SJCRH30 (cell line): ENCODE data around the gene TPPP3. TPM values are rescaled to one million over a fixed set of nuclear protein-coding genes. Genes with fewer than 3 reads are reported as not detected.

ENCODE experiments used
- DNase-seq, 2 experiments: peaks; one replicate each; pipeline ENCODE4 v3.0.0-alpha.2; 2015 to 2020
- H3K27ac ChIP-seq: fragments of 250-450 bp; sonication (Bioruptor Pico); 2 replicates; pipeline ENCODE4 v1.5.1; 2020; ENCODE audit warnings: mild to moderate bottlenecking, moderate library complexity
- H3K27me3 ChIP-seq: fragments of 250-450 bp; sonication (Bioruptor Pico); 2 replicates; pipeline ENCODE4 v1.5.1; 2020; ENCODE audit warnings: mild to moderate bottlenecking, moderate library complexity
- H3K36me3 ChIP-seq: fragments of 250-450 bp; sonication (Bioruptor Pico); 2 replicates; pipeline ENCODE4 v1.5.1; 2020; ENCODE audit warnings: mild to moderate bottlenecking, moderate library complexity
- H3K4me1 ChIP-seq: fragments of 250-450 bp; sonication (Bioruptor Pico); 2 replicates; pipeline ENCODE4 v1.5.1; 2020; ENCODE audit warnings: mild to moderate bottlenecking, moderate library complexity
- H3K4me3 ChIP-seq: fragments of 250-450 bp; sonication (Bioruptor Pico); 2 replicates; pipeline ENCODE4 v1.5.1; 2020; ENCODE audit warnings: mild to moderate bottlenecking, moderate library complexity
- H3K9me3 ChIP-seq: fragments of 250-450 bp; sonication (Bioruptor Pico); replicated peaks from 2 replicates; pipeline ENCODE4 v1.5.1; 2020; ENCODE audit warnings: mild to moderate bottlenecking, moderate library complexity
- total RNA-seq: library from RNA; depleted of rRNA; stranded (reverse); fragments of >200 nt; shearing (Covaris generic); gene quantifications from 2 replicates; pipeline ENCODE4 v1.2.3, GENCODE V29; 2014; rRNA removed

Gene TPPP3
- total RNA-seq = 34.6 and 38.3 TPM in 2 replicates

- Histone ChIP-seq H3K36me3 (no peaks in the 10 kb centered on the region), H3K4me1 (peaks cover 38% of the 10 kb centered on the region), H3K4me3 (peak within 1 kb of the TSS; percentile 67), H3K27me3 (no peaks in the 10 kb centered on the region), H3K27ac (peak within 1 kb of the TSS; percentile 77), H3K9me3 (no peaks in the 10 kb centered on the region)
- peak; percentile 97 to 98 for DNase-seq
These were observed at the start of gene TPPP3 for GRCh38 chr16:67393111-67393787. Gene TPPP3 (minus strand): TSS chr16:67393498. CDS start chr16:67391111, 2,387 bp downstream.

- DNase-seq = no peak
- no peak overlapping the region for H3K27ac ChIP-seq
- H3K9me3 ChIP-seq = no peaks in the 10 kb centered on the region
- no peaks in the 10 kb centered on the region for H3K27me3 ChIP-seq
- peaks cover 6% of the 10 kb centered on the region for H3K36me3 ChIP-seq
- H3K4me1 ChIP-seq = peaks cover 20% of the 10 kb centered on the region
- H3K4me3 ChIP-seq = no peak overlapping the region
These were observed 49.4 kb upstream of the TPPP3 start for GRCh38 chr16:67442581-67443255.

DNA sequence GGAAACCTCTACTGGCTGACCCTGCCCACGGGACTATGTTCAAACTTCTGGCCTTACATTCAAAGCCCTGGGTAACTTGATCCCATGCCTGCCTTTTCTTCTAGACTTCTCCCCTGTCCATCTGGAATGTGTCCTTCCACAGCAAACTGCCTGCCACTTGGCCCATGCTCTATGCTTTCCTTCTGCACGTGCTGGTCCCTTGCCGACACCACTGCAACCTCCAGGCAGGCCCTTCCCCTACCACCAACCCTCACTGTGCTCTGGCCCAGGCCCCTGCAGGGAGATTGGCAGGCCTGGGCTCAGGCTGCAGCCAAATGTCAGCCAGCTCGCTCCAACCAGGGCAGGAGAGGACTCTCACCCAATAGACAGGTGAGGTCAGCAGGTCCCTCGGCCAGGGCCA is 48.6 kb upstream of the TPPP3 start:
- Histone ChIP-seq H3K4me1 (peaks cover 12% of the 10 kb centered on the region), H3K36me3 (peaks cover 6% of the 10 kb centered on the region), H3K9me3 (no peaks in the 10 kb centered on the region), H3K4me3 (no peak overlapping the region), H3K27ac (no peak overlapping the region), H3K27me3 (no peaks in the 10 kb centered on the region)
- no peak for DNase-seq

DNA sequence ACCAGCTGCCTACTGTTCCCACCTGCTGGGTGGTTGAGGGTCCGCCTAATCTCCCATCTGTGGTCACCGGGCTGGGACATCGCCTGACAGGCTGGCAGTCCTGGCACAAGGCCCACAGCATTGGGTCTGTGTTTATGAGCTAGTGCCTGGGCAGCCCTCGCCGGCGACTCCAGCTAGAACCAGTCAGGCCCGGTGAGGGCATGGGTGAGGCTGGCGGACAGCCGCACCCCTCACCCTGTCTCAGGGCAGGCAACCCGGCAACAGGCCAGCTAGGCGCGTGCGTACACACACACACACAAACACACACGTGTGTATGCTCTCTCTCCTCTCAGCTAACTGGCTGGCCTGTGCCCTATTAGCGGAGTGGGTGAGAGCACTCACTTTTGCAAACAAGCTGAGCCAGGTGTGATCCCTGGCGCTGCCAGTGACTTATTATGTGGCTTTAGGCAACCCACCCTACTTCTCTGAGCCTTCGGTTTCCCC is 48.0 kb upstream of the TPPP3 start:
- Histone ChIP-seq H3K36me3 (peaks cover 6% of the 10 kb centered on the region), H3K4me3 (no peak overlapping the region), H3K9me3 (no peaks in the 10 kb centered on the region), H3K27ac (no peak overlapping the region), H3K4me1 (peaks cover 9% of the 10 kb centered on the region), H3K27me3 (no peaks in the 10 kb centered on the region)
- DNase-seq = peak in 1 of 2 experiments; percentile 52

- H3K27me3 ChIP-seq = no peaks in the 10 kb centered on the region
- no peak for DNase-seq
- no peak overlapping the region for H3K27ac ChIP-seq
- peaks cover 9% of the 10 kb centered on the region for H3K4me1 ChIP-seq
- H3K9me3 ChIP-seq = no peaks in the 10 kb centered on the region
- no peak overlapping the region for H3K4me3 ChIP-seq
- peaks cover 6% of the 10 kb centered on the region for H3K36me3 ChIP-seq
These were observed 45.6 kb upstream of the TPPP3 start for GRCh38 chr16:67438824-67439393.

- peaks cover 6% of the 10 kb centered on the region for H3K36me3 ChIP-seq
- H3K27me3 ChIP-seq = no peaks in the 10 kb centered on the region
- DNase-seq = no peak
- H3K27ac ChIP-seq = no peak overlapping the region
- peaks cover 9% of the 10 kb centered on the region for H3K4me1 ChIP-seq
- H3K9me3 ChIP-seq = no peaks in the 10 kb centered on the region
- H3K4me3 ChIP-seq = no peak overlapping the region
These were observed 44.9 kb upstream of the TPPP3 start for GRCh38 chr16:67438098-67438791.

DNA sequence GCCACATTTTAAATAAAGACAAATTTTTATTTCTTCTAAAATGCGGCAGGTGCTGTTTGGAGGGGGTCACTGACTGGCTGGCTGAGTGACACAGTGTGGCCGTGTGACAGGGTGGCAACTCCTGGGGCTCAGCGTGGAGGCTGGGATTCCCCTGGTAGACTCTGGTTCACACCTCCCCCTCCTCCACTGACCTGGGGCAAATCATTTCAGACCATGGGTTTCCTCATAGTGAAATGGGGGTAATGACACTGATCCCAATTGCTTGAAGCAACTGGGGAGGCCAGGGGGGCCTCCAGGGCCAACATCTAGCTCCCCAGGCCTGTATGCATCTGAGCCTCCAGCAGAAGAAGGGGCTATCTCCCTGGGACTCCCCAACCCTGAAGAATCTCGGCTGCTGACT is 44.2 kb upstream of the TPPP3 start:
- H3K9me3 ChIP-seq = no peaks in the 10 kb centered on the region
- peaks cover 9% of the 10 kb centered on the region for H3K4me1 ChIP-seq
- no peak for DNase-seq
- H3K36me3 ChIP-seq = peaks cover 6% of the 10 kb centered on the region
- H3K27ac ChIP-seq = no peak overlapping the region
- no peak overlapping the region for H3K4me3 ChIP-seq
- H3K27me3 ChIP-seq = no peaks in the 10 kb centered on the region

DNA sequence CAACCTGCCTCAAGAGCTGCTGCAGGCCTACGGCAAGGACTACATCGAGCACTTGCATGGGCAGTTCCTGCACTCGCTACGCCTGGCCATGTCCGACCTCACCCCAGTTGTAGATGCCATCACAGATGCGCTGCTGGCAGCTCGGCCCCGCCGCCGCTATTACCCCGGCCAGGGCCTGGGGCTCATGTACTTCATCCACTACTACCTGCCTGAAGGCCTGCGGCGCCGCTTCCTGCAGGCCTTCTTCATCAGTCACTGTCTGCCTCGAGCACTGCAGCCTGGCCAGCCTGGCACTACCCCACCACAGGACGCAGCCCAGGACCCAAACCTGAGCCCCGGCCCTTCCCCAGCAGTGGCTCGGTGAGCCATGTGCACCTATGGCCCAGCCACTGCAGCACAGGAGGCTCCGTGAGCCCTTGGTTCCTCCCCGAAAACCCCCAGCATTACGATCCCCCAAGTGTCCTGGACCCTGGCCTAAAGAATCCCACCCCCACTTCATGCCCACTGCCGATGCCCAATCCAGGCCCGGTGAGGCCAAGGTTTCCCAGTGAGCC is 43.4 kb upstream of the TPPP3 start:
- DNase-seq = no peak
- peaks cover 6% of the 10 kb centered on the region for H3K36me3 ChIP-seq
- H3K27ac ChIP-seq = no peak overlapping the region
- H3K4me1 ChIP-seq = peaks cover 5% of the 10 kb centered on the region
- H3K9me3 ChIP-seq = no peaks in the 10 kb centered on the region
- no peak overlapping the region for H3K4me3 ChIP-seq
- no peaks in the 10 kb centered on the region for H3K27me3 ChIP-seq

DNA sequence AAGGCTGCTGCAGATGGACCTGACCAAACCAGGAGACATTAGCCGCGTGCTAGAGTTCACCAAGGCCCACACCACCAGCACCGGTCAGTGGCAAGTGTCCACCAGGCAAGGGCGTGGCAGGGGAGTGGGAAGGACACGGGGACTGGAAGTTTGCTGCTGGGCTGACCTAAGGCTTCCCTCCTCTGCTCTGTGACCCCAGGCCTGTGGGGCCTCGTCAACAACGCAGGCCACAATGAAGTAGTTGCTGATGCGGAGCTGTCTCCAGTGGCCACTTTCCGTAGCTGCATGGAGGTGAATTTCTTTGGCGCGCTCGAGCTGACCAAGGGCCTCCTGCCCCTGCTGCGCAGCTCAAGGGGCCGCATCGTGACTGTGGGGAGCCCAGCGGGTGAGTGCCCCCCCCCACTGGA is 42.5 kb upstream of the TPPP3 start:
- peaks cover 3% of the 10 kb centered on the region; the same call in 1 of the 2 replicates for H3K4me1 ChIP-seq
- peaks cover 6% of the 10 kb centered on the region for H3K36me3 ChIP-seq
- DNase-seq = no peak
- H3K27me3 ChIP-seq = no peaks in the 10 kb centered on the region
- no peaks in the 10 kb centered on the region for H3K9me3 ChIP-seq
- no peak overlapping the region for H3K27ac ChIP-seq
- H3K4me3 ChIP-seq = no peak overlapping the region

DNA sequence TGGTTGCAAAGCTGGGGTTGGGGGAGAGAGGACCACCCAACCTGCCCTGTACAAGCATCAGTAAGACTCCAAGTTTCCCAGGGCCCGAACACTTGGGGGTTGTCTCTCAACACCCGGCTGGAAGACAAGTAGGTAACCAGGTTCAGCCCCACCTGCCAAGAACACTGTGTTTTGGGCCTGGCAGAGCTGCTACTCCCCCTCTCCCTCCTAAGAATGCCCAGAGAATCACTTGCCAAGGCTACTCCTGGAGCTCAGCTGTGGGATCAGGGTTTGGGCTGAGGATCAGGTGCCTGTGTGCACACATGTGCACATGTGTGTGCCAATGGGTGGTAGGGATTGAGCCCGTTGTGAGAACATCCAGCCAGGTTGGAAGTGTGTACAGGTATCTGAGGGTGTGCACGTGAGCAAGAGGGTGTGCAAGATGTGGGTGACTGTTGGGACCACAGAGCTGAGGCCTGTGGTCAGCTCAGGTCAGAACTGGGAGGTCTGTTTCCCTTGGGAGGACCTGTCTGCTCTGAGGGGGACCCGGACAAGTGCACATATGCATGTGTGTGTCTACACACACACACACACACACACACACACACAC is 39.9 kb upstream of the TPPP3 start:
- Histone ChIP-seq H3K27ac (no peak overlapping the region), H3K9me3 (no peaks in the 10 kb centered on the region), H3K4me1 (peaks cover 6% of the 10 kb centered on the region), H3K4me3 (no peak overlapping the region), H3K27me3 (no peaks in the 10 kb centered on the region), H3K36me3 (peaks cover 3% of the 10 kb centered on the region; the same call in 1 of the 2 replicates)
- no peak for DNase-seq

- Histone ChIP-seq H3K4me1 (peaks cover 6% of the 10 kb centered on the region), H3K4me3 (no peak overlapping the region), H3K27ac (no peak overlapping the region), H3K9me3 (no peaks in the 10 kb centered on the region), H3K36me3 (no peaks in the 10 kb centered on the region), H3K27me3 (no peaks in the 10 kb centered on the region)
- no peak for DNase-seq
These were observed 39.2 kb upstream of the TPPP3 start for GRCh38 chr16:67432506-67432890.

DNA sequence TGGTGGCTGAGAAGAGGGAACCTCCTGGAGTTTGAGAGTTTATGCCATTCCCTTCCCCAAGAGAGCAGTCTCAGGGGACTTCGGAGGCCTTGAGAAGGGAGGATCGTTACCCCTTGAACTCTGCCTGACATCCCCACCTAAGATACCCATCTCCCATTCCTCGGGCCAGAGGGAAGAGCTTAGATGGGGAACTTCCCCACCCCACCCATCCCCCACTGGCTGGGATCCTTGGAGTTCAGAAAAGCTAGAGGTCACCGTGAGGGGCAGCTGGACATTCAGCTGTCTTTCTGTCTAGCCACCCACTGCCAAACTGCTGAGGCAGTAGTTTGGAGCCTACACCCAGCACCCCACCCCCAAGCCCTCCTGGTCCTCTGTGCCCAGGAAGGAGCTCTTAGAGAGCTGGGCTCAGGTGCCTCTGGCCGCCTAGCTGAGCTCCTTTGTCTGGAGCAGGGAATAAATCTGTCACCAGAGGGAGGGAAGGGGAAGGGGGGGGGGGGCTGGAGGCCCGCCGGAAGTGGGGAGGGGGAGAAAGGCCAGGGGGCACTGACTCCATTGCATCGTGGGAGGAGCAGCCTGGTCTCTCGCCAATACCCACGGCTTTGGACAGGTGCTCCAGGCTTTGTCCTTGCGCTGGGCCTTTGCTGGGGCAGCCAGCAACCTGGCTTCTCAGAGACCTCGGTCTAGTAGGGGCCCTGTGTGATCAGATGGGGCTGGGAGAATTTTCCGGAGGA is 38.6 kb upstream of the TPPP3 start:
- Histone ChIP-seq H3K27ac (no peak overlapping the region), H3K9me3 (no peaks in the 10 kb centered on the region), H3K4me1 (peaks cover 6% of the 10 kb centered on the region), H3K27me3 (no peaks in the 10 kb centered on the region), H3K36me3 (no peaks in the 10 kb centered on the region), H3K4me3 (peak overlapping the region; percentile 57)
- DNase-seq = peak in 1 of 2 experiments; percentile 46

DNA sequence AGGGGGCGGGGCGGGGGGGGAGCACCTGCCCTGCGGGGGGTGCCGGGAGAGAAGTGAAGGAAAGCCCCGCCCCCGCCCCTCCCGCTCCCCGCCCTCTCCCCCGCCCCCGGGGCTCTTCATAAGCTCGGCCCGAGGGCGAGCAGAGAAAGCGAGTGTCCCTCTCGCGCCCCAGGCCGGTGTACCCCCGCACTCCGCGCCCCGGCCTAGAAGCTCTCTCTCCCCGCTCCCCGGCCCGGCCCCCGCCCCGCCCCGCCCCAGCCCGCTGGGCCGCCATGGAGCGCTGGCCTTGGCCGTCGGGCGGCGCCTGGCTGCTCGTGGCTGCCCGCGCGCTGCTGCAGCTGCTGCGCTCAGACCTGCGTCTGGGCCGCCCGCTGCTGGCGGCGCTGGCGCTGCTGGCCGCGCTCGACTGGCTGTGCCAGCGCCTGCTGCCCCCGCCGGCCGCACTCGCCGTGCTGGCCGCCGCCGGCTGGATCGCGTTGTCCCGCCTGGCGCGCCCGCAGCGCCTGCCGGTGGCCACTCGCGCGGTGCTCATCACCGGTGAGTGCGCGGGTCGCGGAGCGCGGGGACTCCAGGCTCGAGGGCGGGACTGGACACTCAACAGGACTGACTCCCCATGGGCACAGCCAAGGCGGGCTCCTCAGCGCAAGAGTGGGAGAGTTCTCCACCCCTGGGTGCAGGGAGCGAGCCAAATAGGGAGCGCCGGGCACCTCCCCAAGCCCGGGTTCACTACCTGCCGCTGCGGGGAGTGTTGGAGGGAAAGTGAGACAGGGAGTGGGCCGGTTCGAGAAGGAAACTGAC is 37.9 kb upstream of the TPPP3 start, which contains the start of gene HSD11B2:
HSD11B2 (plus strand) TSS at position 145 of the 798 bp plus-strand sequence; CDS start at position 273, 128 bp downstream.
- H3K27me3 ChIP-seq = no peaks in the 10 kb centered on the region
- H3K36me3 ChIP-seq = no peaks in the 10 kb centered on the region
- H3K4me1 ChIP-seq = peaks cover 6% of the 10 kb centered on the region
- H3K27ac ChIP-seq = no peak within 1 kb of the TSS
- peak within 1 kb of the TSS; percentile 57 for H3K4me3 ChIP-seq
- H3K9me3 ChIP-seq = no peaks in the 10 kb centered on the region
- peak; percentile 76 to 86 for DNase-seq
